ENCODE results near the gene MYO7B.

GRCh38 chr2:127510073-127510472 is 25.4 kb upstream of the MYO7B start:
- TF ChIP-seq POLR2AphosphoS5 (IDR thresholded peaks at IDR 0.05; ENCODE audit: borderline replicate concordance, low read depth, low read length) (no peak), EZH2 (IDR thresholded peaks at IDR 0.05) (no peak), FOXP2 (optimal IDR thresholded peaks at IDR 0.05; ENCODE audit: control extremely low read depth, extremely low read length, insufficient read depth) (no peak)

All from SK-N-MC (cell line).